ENCODE results near the gene PDX1. TPM values are rescaled to one million over a fixed set of nuclear protein-coding genes. Genes with fewer than 3 reads are reported as not detected.

The PDX1 gene
- total RNA-seq, 1 donor from 2014 or later, result not detected

DNA sequence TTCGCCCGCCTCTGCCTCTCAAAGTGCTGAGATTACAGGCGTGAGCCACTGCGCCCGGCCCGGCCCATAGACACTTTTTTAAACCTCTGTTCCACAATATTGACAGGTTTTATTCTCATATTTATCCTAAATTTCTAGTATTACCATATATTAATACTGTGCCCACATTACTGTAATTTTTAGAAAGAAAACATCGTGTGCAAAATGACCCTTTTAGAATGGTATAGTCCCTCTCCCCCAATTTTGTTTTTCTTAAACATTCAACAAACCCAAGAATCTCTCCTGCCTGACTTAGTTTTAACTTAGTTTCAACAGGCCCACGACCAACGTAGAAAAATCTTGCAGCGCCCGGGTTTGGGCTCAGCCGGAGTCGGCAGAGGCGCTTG lies 40.2 kb downstream of the PDX1 start:
- Mint-ChIP-seq H3K36me3 (no peaks in the 10 kb centered on the region), H3K4me3 (peak overlapping the region; percentile 56)

GRCh38 chr13:27960362-27961226 lies 40.8 kb downstream of the PDX1 start:
- Mint-ChIP-seq H3K27me3 (ENCODE audit: low read depth) (peaks cover 91% of the 10 kb centered on the region), H3K27ac (no peak overlapping the region), H3K4me1 (peaks cover 19% of the 10 kb centered on the region), H3K9me3 (no peaks in the 10 kb centered on the region), H3K4me3 (peak overlapping the region; percentile 56), H3K36me3 (no peaks in the 10 kb centered on the region)
- TF ChIP-seq, protein P1, sequence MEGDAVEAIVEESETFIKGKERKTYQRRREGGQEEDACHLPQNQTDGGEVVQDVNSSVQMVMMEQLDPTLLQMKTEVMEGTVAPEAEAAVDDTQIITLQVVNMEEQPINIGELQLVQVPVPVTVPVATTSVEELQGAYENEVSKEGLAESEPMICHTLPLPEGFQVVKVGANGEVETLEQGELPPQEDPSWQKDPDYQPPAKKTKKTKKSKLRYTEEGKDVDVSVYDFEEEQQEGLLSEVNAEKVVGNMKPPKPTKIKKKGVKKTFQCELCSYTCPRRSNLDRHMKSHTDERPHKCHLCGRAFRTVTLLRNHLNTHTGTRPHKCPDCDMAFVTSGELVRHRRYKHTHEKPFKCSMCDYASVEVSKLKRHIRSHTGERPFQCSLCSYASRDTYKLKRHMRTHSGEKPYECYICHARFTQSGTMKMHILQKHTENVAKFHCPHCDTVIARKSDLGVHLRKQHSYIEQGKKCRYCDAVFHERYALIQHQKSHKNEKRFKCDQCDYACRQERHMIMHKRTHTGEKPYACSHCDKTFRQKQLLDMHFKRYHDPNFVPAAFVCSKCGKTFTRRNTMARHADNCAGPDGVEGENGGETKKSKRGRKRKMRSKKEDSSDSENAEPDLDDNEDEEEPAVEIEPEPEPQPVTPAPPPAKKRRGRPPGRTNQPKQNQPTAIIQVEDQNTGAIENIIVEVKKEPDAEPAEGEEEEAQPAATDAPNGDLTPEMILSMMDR (IDR thresholded peaks at IDR 0.05; ENCODE audit: unreplicated experiment), result peak; percentile 43
- no peak for DNase-seq (ENCODE audit: low spot score in 2 of 2, unreplicated experiment in 2 of 2)

More for the DNA sequence above, 40.2 kb downstream of the PDX1 start:
- Mint-ChIP-seq H3K27ac (no peak overlapping the region), H3K9me3 (no peaks in the 10 kb centered on the region), H3K4me1 (peaks cover 18% of the 10 kb centered on the region), H3K27me3 (ENCODE audit: low read depth) (peaks cover 91% of the 10 kb centered on the region)
- TF ChIP-seq, protein P1 (IDR thresholded peaks at IDR 0.05; ENCODE audit: unreplicated experiment), result no peak
- DNase-seq (ENCODE audit: low spot score in 2 of 2, unreplicated experiment in 2 of 2), result no peak

- H3K27me3 Mint-ChIP-seq (ENCODE audit: low read depth), result peaks cover 92% of the 10 kb centered on the region
- no peaks in the 10 kb centered on the region for H3K9me3 Mint-ChIP-seq
- H3K4me3 Mint-ChIP-seq, result peak overlapping the region; percentile 17
- no peak for DNase-seq (ENCODE audit: low spot score in 2 of 2, unreplicated experiment in 2 of 2)
- TF ChIP-seq, protein P1 (IDR thresholded peaks at IDR 0.05; ENCODE audit: unreplicated experiment), result no peak
- no peak overlapping the region for H3K27ac Mint-ChIP-seq
- peaks cover 27% of the 10 kb centered on the region for H3K4me1 Mint-ChIP-seq
- H3K36me3 Mint-ChIP-seq, result no peaks in the 10 kb centered on the region
Measured at GRCh38 chr13:27961227-27962085, 41.7 kb downstream of the PDX1 start.

- Mint-ChIP-seq H3K27ac (no peak overlapping the region), H3K4me3 (no peak overlapping the region), H3K27me3 (ENCODE audit: low read depth) (peaks cover 94% of the 10 kb centered on the region), H3K36me3 (no peaks in the 10 kb centered on the region), H3K9me3 (no peaks in the 10 kb centered on the region), H3K4me1 (peaks cover 27% of the 10 kb centered on the region)
- TF ChIP-seq, protein P1 (IDR thresholded peaks at IDR 0.05; ENCODE audit: unreplicated experiment), result no peak
- no peak for DNase-seq (ENCODE audit: low spot score in 2 of 2, unreplicated experiment in 2 of 2)
Measured at GRCh38 chr13:27962128-27962841, 42.5 kb downstream of the PDX1 start.

- Mint-ChIP-seq H3K4me1 (peaks cover 33% of the 10 kb centered on the region), H3K27me3 (ENCODE audit: low read depth) (peaks cover 97% of the 10 kb centered on the region), H3K9me3 (no peaks in the 10 kb centered on the region), H3K4me3 (no peak overlapping the region), H3K36me3 (no peaks in the 10 kb centered on the region), H3K27ac (no peak overlapping the region)
- DNase-seq (ENCODE audit: low spot score in 2 of 2, unreplicated experiment in 2 of 2), result no peak
- TF ChIP-seq, protein P1 (IDR thresholded peaks at IDR 0.05; ENCODE audit: unreplicated experiment), result no peak
Measured at GRCh38 chr13:27962982-27963381, 43.2 kb downstream of the PDX1 start.
